ENCODE measurements around the gene CSN1S1. TPM values are rescaled to one million over a fixed set of nuclear protein-coding genes. Genes with fewer than 3 reads are reported as not detected.
A peak's percentile ranks its signal among the peaks of the same experiment; 100 is the strongest.

The CSN1S1 gene
- total RNA-seq, 2 donors from 2014 or later = 1.4 TPM; not detected in 1

DNA sequence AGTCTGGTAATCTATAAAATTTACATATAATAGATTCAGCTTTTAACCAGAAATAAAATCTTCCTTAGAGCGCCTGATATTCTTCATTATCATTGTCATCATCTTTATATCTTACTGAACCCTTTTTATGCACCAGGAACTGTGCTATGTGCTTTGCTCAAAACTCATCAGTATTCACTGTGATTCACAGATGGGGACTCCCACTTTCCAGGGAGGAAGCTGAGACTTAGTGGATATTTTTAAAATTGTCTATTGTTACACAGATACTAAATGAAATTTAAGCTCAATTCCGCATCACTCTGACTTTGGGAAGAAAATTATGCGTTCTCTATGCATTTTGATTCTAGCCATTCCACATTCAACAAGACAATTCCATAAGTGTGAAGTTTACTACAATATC, 36.1 kb upstream of the CSN1S1 start:
- DNase-seq (ENCODE audit: low spot score) = no peak
- TF ChIP-seq, protein P1, sequence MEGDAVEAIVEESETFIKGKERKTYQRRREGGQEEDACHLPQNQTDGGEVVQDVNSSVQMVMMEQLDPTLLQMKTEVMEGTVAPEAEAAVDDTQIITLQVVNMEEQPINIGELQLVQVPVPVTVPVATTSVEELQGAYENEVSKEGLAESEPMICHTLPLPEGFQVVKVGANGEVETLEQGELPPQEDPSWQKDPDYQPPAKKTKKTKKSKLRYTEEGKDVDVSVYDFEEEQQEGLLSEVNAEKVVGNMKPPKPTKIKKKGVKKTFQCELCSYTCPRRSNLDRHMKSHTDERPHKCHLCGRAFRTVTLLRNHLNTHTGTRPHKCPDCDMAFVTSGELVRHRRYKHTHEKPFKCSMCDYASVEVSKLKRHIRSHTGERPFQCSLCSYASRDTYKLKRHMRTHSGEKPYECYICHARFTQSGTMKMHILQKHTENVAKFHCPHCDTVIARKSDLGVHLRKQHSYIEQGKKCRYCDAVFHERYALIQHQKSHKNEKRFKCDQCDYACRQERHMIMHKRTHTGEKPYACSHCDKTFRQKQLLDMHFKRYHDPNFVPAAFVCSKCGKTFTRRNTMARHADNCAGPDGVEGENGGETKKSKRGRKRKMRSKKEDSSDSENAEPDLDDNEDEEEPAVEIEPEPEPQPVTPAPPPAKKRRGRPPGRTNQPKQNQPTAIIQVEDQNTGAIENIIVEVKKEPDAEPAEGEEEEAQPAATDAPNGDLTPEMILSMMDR (IDR thresholded peaks at IDR 0.05) = no peak
- TF ChIP-seq POLR2A (IDR thresholded peaks at IDR 0.05) = no peak
- TF ChIP-seq POLR2AphosphoS5 (IDR thresholded peaks at IDR 0.05) = no peak
- Histone ChIP-seq H3K27me3 (replicated peaks; ENCODE audit: insufficient read depth) (no peaks in the 10 kb centered on the region), H3K4me1 (replicated peaks) (no peaks in the 10 kb centered on the region), H3K9me3 (no peaks in the 10 kb centered on the region), H3K36me3 (no peaks in the 10 kb centered on the region), H3K27ac (no peak overlapping the region), H3K4me3 (no peak overlapping the region)
- intact Hi-C loops (cut with DNase I) = no loop called here
- 93% methylated on average over 3 of the region's 3 CpGs for whole genome bisulfite sequencing

DNA sequence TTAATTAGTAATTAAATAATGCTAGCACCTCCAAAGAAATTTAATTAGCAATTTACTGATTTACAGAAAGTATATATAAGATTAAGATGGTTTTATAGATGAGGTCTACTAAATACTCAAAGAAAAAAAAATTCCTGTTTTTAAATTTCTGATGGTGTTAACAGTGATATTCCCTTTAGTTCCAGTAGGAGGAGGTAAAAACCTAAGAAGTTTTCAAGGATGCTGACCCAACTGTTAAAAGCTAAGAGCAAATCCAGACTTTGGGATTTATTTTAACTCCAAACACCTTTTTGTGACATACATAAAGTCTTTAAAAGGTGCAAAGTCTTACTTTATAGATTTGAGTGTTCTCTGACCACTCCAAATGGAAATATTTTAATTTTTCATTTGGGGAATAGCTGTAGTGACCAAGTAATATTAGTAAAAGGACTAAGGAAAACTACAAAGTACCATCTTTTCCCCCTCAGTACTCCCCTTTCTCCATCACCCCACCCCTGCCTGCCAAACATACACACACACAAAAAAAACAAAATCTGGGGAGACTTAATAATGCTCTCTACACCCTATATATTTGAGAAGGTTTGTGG, 34.2 kb upstream of the CSN1S1 start:
- Histone ChIP-seq H3K36me3 (no peaks in the 10 kb centered on the region), H3K9me3 (no peaks in the 10 kb centered on the region), H3K27me3 (replicated peaks; ENCODE audit: insufficient read depth) (no peaks in the 10 kb centered on the region), H3K27ac (no peak overlapping the region), H3K4me1 (replicated peaks) (no peaks in the 10 kb centered on the region), H3K4me3 (no peak overlapping the region)
- intact Hi-C loops (cut with DNase I) = no loop called here
- TF ChIP-seq POLR2A (IDR thresholded peaks at IDR 0.05) = no peak
- TF ChIP-seq, protein P1 (IDR thresholded peaks at IDR 0.05) = peak in 3 of 4 experiments; percentile 29 to 59 (median 54)
- no peak for DNase-seq (ENCODE audit: low spot score)

DNA sequence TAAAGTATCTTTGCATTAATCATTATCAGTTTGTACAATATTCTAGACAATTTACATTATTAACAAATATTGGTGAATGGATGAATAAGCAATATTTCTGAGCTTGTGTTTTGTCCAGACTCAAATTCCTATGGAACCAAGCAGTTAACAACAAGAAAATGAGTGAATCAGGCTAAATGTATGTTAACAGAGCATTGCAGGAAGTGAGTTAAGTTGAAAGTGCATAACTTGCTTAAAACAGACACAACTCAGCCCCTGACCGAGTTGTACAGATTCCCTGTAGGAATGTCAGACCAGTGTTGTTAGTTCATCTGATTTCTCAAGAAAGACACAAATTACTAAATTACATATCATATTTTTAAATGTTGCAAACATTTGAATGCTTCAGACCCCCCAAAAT, 23.7 kb upstream of the CSN1S1 start:
- Histone ChIP-seq H3K4me1 (replicated peaks) (no peaks in the 10 kb centered on the region), H3K4me3 (no peak overlapping the region), H3K9me3 (no peaks in the 10 kb centered on the region), H3K27ac (no peak overlapping the region), H3K36me3 (no peaks in the 10 kb centered on the region), H3K27me3 (replicated peaks; ENCODE audit: insufficient read depth) (no peaks in the 10 kb centered on the region)
- intact Hi-C loops (cut with DNase I) = no loop called here
- no peak for TF ChIP-seq POLR2A (IDR thresholded peaks at IDR 0.05)
- TF ChIP-seq, protein P1 (IDR thresholded peaks at IDR 0.05) = no peak
- no peak for TF ChIP-seq POLR2AphosphoS5 (IDR thresholded peaks at IDR 0.05)
- no peak for DNase-seq (ENCODE audit: low spot score)
- 61% methylated on average over 1 of the region's 1 CpG for WGBS

DNA sequence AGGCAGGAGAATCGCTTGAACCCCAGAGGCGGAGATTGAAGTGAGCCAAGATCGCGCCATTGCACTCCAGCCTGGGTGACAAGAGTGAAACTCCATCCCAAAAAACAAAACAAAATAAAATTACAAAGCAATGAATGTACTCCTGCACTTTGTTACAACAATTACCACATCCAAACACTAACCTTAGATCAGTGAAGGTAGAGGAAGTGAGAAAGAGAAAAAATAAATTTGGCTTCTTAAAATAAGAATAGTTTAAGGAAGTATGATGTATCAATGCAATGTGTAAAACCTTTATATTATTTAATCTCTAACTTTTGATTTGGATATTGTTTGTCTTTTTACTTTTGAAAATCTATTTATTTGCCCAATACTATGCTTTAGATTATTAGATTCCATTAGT, 21.7 kb upstream of the CSN1S1 start:
- no peak overlapping the region for H3K27ac ChIP-seq
- no peaks in the 10 kb centered on the region for H3K36me3 ChIP-seq
- no peak for DNase-seq (ENCODE audit: low spot score)
- WGBS = 97% methylated on average over 4 of the region's 4 CpGs
- no peaks in the 10 kb centered on the region for H3K4me1 ChIP-seq (replicated peaks)
- H3K27me3 ChIP-seq (replicated peaks; ENCODE audit: insufficient read depth) = no peaks in the 10 kb centered on the region
- H3K9me3 ChIP-seq = no peaks in the 10 kb centered on the region
- intact Hi-C loops (cut with DNase I) = no loop called here
- no peak overlapping the region for H3K4me3 ChIP-seq
- TF ChIP-seq POLR2AphosphoS5 (IDR thresholded peaks at IDR 0.05) = no peak
- TF ChIP-seq POLR2A (IDR thresholded peaks at IDR 0.05) = no peak
- TF ChIP-seq, protein P1 (IDR thresholded peaks at IDR 0.05) = no peak

DNA sequence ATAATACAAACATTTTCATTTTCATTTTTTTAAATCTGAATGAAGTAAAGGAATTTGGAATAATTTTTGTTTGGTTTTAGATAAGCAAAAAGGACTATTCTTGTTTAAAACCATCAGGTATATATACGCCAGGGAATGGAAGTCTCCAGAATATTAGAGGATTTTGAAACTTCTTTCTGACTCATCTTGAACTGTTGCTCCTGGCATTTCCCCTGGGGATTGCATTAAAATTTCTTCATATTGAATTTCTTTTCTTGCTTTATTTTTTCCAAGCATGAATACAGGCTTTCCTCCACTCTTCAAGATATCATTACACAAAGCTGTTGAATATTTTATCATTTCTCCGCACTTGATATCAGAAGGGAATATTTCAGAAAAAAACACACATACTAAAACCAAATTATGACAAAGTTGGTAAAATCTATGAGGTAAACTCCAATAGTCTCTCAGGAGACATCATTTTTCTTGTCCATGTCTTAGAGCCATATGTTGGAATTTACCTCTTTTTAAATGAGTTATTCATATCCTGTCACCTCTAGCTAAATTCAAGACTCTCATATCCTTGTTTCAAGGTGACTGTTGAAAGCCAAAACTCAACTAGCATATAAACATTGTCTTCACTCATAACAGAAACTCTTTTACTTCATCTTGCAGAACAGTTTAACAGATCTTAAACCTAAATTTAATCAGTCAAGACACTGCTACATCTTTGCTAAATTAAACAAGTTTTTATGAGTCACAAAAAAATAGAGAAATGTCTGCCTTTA, 20.7 kb upstream of the CSN1S1 start:
- Histone ChIP-seq H3K9me3 (no peaks in the 10 kb centered on the region), H3K4me3 (no peak overlapping the region), H3K36me3 (no peaks in the 10 kb centered on the region), H3K27me3 (replicated peaks; ENCODE audit: insufficient read depth) (no peaks in the 10 kb centered on the region), H3K4me1 (replicated peaks) (no peaks in the 10 kb centered on the region), H3K27ac (no peak overlapping the region)
- WGBS = 93% methylated on average over 2 of the region's 2 CpGs
- no peak for DNase-seq (ENCODE audit: low spot score)
- intact Hi-C loops (cut with DNase I) = no loop called here
- TF ChIP-seq, protein P1 (IDR thresholded peaks at IDR 0.05) = no peak
- TF ChIP-seq POLR2AphosphoS5 (IDR thresholded peaks at IDR 0.05) (no peak), POLR2A (IDR thresholded peaks at IDR 0.05) (no peak)

All from prostate gland (tissue), 2 donors.